DMS114 treated with DMSO at 0.1 percent for 48 hours (cell line): ENCODE results near the gene EIF4EBP2.

ENCODE experiments used
- DNase-seq: peaks from one replicate; lab custom pipeline; 2025; ENCODE audit not compliant: unreplicated experiment; lab: John Stamatoyannopoulos, UW

EIF4EBP2 gene, protein sequence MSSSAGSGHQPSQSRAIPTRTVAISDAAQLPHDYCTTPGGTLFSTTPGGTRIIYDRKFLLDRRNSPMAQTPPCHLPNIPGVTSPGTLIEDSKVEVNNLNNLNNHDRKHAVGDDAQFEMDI

DNA sequence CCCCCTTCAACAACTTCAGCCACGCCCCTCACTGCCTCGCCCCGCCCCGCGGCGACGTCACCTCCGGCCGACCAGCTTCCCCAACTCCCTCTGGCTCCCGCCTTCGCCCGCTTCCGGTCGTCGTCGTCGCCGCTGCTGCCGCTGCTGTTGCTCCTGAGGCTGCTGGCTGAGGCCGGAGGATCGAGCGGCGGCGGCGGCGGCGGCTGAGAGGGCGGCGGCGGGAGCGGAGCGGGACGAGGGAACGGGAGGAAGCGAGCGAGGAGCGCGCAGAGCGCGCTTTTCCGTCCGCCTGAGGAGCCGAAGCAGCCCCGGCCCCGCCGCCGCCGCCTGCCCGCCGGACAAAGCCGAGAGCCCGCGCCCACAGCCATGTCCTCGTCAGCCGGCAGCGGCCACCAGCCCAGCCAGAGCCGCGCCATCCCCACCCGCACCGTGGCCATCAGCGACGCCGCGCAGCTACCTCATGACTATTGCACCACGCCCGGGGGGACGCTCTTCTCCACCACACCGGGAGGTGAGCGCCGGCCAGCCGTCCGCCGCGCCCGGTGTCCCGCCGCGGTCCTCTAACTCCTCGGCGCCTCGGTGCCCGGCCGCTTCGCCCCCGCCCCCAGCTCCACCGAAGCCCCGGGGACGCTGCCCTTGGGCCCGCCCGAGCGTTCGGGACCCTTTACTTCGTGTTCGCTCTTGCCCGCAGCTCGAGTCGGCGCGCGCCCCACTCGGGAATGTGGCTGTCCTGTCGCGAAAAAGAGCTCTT is at the start of gene EIF4EBP2:
TSS of gene EIF4EBP2 (plus strand) at position 110 of the 751 bp plus-strand sequence. CDS start at position 367, 257 bp downstream.
- DNase-seq = peak; percentile 94

DNA sequence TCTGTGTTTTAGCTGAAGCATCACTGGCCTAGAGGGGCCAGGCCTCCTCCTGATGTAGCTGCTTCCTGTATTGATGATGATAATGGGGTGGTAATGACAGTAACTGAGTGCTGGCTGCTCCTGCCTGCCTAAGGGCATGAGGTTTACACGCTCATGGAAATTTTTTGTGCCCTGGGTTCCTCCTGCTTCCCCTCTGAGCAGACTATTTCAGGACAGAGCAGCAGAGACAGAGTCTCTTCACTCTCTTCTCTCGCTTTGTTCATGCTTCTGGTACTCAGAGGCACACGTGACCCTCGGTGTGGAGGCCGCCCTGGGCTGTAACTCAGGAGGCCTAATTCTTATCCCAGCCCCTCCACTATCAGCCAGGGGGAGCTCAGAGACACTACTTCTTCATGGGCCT is 49.4 kb upstream of the EIF4EBP2 start:
- no peak for DNase-seq

DNA sequence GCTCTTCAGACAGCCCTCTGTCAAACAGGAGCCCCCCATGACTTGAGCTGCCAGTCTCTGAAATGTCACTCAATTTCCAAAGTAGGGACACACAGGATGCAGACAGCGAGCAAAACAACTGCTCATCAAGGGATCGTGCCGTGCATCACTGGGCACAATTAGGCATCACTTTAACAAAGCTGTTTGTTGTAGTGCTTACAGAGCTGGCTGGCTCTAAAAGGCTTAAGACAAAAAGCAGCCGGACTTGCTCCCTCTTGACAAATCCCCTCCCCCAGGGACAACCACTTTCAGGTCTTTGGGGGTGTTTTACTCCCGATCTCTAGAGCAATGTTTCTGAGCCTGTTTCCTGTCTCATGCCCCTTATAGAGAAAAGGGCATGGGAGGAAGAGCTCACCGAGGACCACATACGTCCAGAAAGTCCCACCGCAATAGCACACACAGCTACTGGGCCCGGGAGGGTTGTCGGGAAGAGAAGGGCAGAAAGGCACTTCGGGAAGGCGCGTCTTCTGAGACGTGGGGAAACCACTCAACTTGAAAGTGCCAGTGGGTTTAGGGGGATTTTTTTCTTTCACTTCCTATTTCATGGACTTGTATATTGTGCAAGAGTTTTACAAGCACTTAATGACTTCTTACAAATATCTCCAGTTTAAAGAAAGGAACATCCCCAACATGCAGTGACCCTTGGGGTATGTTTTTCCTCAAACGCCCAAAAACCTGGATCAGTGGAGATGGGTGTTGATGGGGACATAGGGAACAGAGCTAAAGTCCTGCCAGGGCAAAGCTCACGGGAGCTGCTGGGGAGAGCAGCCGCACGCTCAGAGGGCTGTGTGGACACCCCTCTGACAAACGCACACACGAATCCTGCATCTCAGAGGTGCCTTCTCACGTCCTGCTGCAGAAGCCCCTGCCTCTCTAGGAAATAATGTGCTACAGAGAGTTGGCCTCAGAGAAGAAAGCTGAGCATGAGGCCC is 48.6 kb upstream of the EIF4EBP2 start:
- DNase-seq = no peak

DNA sequence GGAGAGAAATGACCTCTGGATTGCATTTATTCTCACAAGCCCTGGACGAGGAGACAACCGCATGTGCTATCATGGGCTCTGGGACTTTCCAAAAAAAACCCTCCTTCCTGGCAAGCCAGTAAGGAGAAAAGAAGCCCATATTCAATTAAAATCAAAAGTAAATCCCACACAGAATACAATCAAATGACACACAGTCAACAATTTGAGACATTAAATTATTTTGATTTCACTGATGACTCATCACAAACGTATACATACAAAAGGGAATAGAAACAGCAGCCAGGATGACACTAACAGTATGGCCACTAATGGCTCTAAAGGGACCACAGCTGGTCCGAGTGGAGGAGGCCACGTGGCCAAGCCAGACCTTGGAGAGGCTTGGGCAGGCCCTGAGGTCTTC is 46.4 kb upstream of the EIF4EBP2 start:
- DNase-seq = no peak

DNA sequence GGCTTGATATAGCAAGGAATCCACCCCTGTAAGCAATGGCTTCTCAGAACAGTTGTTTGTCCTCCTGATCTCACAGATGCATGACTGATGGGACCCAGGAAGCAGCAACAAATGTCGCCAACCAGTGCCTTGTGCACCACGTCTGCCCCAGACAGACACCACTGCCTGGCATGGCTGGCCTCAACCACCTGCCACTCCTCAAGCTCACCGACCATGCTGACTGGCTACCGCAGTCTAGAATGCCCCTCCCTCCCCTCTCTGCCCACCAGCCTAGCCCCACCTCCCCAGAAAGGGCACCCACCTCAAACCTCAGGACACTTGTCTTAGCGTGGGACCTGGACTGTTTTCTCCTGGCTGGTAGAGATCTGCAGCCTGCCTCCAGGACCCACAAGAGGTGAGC is 45.5 kb upstream of the EIF4EBP2 start:
- DNase-seq = no peak

DNA sequence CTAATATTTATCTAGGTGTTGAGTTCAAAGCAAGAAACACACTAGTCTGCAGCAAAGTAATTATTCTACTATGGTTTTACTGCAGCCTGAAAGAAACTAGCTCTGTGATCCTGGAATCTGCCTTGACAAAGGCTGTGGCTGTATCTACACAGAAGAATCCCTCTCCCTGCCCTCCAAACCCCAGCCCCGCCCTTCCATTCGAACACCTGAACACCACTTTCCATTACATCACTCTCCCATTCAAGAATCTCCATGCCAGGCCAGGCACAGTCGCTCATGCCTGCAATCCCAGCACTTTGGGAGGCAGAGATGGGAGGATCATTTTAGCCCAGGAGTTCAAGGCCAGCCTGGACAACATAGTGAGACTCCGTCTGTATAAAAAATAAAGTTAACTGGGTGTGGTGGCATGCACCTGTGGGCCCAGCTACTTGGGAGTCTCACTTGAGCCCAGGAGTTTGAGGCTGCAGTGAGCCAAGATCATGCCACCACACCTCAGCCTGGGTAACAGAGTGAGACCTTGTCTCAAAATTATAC is 44.9 kb upstream of the EIF4EBP2 start:
- DNase-seq = no peak

DNA sequence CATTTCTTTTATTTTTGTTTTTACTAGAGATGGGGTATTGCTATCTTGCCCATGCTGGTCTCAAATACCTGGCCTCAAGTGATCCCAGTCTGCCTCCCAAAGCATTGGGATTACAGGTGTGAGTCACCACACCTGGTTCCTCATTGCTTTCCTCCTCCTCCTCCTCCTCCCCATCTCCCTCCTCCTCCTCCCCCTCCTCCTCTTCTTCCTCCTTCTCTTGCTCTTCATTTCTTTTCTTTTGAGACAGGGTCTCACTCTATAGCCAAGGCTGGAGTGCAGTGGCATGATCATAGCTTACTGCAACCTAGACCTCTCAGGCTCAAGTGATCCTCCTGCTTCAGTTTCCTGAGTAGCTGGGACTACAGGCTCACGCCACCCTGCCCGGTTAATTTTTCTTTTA is 43.7 kb upstream of the EIF4EBP2 start:
- DNase-seq = no peak

DNA sequence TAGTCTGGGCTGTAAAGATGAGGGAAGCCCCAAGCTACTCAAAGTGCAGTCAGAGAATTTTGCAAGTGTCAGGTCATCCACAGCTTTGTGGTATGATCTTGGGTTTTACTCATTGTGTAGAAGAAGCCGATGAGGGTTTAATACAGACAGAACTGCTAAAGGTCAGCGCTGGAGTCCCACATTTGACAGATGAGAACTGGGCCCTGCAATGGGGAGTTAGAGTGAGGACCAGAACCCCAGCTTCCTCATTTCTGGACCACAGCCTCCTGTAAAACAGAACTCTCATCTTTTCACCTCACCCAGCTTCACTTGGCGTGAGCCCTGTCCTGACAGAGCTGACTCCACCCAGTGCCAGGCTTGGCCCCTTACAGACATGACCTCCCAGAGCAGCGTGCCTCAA is 41.6 kb upstream of the EIF4EBP2 start:
- DNase-seq = no peak

DNA sequence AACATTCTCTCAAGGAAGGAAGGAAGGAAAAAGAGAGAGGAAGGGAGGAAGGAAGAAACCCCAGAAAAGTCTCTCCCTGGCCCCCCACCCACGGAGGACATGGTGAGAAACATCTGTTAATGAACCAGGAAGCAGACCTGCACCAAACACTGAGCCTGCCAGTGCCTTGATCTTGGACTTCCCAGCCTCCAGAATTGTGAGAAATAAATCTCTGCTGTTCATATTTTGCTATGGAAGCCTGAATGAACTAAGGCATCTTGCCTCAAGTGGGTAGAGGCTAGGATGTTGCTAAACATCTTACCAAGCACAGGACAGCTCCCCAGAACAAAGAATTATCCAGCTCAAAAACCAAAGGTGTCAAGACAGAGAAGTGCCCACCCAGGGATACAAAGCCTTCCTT is 40.7 kb upstream of the EIF4EBP2 start:
- DNase-seq = no peak

DNA sequence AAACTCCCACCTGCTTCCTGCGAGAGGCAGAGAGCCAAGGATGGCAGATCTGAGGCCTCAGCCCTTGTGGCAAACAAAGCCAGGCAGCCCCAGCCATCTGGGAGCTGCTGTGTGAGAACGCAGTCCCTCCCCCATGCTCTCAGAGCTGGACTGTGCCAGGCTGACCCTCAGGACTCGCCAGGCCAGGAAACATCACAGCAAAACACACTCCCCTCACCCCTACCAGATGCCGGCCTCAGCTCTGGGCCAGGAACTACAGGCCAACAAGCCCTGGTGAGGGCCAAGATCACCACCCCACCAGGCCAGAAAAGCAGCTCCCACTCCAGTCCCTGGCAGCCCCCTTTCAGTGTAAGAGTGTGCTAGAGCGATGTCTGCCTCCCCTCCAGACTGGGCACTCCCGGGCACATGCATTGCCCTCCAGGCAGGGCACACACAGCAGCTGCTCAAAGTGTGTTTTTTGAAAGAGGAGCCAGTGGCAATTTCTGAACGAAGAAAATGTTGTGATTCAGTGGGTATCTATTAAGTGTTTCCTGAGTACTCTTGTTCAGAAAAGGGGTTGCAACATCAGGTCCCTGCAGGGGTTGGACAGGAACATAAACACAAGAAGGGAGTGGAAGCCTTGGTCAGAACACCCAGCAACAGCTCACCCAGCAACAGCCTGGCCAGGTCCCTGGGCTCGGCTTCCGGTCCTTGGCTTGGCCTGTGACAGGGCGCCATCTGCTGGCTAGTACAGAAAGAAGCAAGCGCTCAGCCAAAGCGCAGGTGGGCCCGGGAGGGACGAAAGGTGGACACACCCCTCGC is 39.8 kb upstream of the EIF4EBP2 start:
- peak; percentile 62 for DNase-seq

DNA sequence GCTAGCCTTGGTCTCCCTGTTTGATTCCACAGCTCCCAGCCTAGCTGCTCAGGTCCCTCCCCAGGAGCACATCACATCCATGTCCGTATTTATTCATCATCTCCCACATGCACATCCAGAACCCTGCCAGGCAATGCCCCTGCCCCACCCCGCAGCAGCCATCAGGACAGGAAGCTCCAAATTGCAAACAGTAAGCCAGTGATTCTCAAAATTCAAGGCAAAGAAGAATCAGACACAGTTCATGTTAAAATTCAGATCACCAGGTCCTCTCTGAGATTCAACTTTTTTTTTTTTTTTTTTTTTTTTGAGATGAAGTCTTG is 39.2 kb upstream of the EIF4EBP2 start:
- no peak for DNase-seq

DNA sequence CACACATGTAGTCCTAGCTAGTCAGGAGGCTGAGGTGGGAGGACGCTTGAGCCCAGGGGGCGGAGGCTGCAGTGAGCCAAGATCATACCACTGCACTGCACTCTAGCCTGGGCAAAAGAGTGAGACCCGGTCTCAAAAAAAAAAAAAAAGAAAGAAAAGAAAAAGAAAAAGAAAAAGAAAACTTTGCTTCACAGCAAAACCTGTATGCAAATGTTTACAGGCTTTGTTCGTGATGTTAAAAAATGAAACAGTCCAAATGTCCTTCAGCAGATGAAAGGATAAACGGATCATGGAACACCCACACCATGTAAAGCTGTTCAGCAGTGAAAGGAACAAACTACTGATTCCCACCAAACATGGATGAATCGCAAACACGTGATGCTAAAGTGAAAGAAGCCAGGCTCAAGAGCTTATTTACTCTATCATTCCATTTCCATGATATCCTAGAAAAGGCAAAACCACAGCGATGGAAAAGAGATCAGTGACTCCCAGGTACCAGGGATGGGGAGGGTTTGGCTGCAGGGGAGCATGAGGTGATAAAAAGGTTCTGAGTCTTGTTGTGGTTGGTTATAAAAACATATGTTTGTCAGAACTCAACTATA is 36.6 kb upstream of the EIF4EBP2 start:
- no peak for DNase-seq

DNA sequence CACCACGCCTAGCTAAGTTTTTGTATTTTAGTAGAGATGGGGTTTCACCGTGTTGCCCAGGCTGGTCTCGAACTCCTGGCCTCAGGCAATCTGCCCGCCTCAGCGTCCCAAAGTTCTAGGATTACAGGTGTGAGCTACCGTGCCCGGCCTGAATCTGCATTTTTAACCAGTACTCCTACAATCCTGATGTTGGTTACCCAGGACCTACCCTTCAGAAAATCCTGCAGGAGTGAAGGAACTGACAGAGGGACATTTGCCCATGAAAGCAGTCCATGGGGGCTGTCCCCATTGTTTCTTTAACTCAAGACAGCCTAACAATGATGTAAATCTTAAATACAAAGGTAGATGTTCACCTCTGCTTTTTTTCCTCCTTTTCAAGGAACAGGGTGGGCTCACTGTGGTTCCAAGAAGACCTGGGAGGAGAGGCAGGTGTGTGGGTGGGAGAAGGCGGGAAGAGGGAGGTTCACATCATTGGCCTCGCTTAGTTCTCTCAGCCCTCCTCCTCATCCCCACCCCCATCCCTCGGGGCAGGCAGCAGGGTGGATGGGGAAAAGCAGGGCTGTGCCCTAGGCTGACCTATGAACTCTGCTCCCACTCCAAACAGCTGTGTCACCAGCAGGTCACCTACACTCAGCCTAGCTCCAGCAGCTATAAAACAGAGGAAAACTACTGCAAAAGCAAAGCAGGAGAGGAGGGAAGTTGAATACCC is 35.0 kb upstream of the EIF4EBP2 start:
- DNase-seq = no peak

DNA sequence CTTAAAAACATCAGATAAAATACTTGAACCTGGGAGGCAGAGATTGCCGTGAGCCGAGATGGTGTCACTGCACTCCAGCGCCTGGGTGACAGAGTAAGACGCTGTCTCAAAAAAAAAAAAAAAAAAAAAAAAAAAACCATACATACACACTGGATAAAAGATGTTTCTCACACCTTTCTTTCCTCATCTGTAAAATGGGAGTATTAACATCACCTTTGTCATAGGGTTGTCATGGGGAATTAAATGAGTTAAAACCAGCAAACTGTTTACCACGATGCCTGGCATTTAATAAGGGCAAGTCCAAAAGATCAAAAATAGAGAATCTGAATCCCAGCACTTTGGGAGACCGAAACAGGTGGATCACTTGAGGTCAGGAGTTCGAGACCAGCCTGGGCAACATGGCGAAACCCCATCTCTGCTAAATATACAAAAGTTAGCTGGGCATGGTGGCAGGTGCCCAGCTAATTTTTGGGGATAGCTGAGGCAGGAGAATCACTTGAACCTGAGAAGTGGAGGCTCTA is 34.4 kb upstream of the EIF4EBP2 start:
- DNase-seq = no peak

DNA sequence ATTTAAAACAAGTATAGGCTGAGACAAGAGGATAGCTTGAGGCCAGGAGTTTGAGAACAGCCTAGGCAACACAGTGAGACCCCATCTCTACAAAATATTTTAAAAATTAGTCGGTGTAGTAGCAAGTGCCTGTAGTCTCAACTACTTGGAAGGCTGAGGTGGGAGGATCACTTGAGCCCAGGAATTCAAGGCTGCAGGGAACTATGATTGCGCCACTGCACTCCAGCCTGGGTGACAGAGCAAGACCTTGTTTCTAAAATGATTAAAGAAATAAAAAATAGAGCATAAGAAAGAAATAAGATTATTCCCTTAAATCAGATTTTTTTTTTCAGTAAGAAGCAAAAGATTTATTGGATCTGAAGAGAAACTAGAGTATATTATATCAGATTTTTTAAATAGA is 33.2 kb upstream of the EIF4EBP2 start:
- DNase-seq = no peak

DNA sequence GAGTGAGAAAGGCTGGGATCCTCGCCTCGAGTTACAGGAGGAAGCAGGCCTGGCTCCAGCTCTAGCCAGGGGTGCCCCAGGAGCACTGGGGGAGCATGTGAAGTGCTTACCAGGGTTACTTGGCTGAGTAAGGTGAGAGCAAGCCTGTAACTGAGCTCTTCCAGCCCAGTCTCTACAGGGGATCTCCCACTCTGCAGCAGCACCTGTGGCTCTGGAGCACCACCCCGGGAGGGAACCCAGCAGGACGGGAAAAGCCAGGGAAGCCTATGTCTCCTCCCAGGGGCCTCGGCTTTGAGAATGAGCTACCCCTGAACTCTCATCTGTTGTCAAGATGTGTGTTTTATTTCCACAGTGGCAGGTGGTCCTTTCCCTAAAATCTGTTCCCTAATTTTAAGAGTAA is 32.1 kb upstream of the EIF4EBP2 start:
- no peak for DNase-seq

DNA sequence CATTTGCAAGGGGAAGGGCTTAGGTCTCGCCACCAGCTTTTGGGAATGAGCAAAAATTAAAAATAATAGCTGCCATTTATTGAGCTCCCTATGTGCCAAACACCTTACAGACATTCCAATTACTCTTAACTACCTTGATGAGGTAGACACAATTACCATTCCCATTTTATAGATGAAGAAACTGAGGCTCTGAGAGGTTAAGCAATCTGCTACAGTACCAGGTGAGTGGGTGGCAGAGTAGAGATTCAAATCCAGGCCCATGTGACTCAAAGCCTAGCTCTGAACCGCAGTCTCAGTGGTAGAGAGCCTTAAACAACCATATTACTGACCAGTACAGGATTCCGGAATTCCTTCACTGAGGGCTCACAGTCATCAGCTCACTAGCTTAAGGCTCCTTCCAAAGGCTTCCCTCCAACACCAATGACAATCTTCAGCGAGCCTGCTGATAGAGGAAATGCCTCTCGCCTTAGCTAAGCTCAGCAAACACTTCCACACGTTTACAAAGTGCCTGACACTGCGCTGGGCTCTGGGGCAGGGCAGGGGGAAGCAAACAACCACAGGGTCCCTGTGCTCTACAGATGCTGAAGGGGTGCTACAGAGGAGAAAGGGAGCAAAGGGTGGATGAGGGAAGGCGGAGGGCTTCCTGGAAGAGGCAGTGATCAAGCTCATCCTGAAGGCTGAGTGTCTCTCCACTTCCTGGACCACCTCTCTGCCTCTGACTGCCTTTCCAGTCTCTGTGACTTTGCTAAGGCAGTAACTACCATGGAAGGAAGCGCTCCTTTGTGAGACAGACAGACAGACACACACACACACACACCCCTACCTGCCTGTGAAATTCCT is 28.9 kb upstream of the EIF4EBP2 start:
- no peak for DNase-seq

DNA sequence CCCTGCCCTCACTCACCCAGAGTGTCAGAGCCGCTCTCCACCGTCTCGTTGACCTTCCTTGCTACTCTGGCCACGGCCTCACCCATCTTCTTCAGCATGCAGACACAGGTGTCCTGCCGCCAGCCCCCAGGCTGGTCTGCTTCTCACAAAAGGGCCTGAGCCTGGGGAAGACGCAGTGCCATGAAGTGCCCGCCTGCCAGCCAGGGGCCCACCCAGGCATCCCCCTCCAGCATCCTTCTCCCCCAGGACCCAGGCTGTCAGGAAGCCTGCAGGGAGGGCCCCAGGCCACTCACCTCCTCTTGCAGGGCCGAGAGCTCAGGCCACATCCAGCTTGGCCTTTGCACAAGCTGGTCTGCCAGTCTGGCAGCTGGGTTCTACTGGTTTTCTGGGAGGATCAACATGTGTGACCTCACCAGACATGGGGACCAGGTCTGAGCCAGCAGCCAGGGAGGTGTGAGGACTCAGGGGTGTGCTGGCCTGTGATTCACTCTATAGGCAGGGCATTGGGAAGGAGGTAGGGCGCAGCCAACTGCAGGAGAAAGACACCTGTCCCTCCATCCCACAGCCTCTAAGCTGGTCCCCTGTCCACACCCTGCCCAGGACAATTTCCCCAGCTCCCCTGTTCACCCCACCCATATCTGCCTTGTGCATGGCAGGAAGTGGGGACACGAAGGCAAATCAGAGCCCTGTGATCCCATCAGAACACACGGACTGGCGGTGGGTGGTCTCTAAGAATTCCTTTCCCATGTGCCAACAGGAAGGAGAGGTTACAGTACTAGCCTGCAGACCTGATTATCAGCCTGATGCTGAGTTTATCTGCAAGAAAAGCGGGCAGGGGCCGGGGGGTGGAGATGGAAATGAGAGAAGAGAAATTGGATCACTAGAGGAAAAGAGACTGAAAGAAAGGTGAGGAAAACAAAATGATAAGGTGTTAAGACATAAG is 27.2 kb upstream of the EIF4EBP2 start:
- DNase-seq = no peak
